IMR-90 (cell line): ENCODE data around the gene NDUFB10. TPM values are rescaled to one million over a fixed set of nuclear protein-coding genes. Genes with fewer than 3 reads are reported as not detected.

Experiments
- ATAC-seq: fragments of 200-7000 bp; cut with Tn5 transposase; 2 replicates; pipeline ENCODE4 v1.9.1; 2020; ENCODE audit warnings: low read depth, mild to moderate bottlenecking, moderate library complexity
- BruUV-seq: library from RNA; stranded (reverse); fragments of 400-500 nt; replicated peaks from 2 replicates; lab custom pipeline; 2021; lab: Mats Ljungman, UMichigan
- CTCF ChIA-PET: fragments of 300-600 bp; formaldehyde crosslinking; extraction: SDS; loops from one replicate; lab custom pipeline; 2021; ENCODE audit warnings: antibody characterized with exemption; lab: Yijun Ruan, JAX
- POLR2A ChIA-PET: fragments of 300-600 bp; sonication (Branson Sonifier 250); formaldehyde crosslinking; loops from one replicate; lab custom pipeline; 2022; ENCODE audit warnings: antibody characterized with exemption; ENCODE audit not compliant: unreplicated experiment; lab: Charles Lee
- DNase-seq: peaks from one replicate; pipeline ENCODE4 v3.0.0; 2013
- H2AFZ ChIP-seq: replicated peaks from 2 replicates; pipeline ENCODE3; 2013; ENCODE audit warnings: low read length, mild to moderate bottlenecking; ENCODE audit not compliant: poor library complexity
- H2AK5ac ChIP-seq: 2 replicates; pipeline ENCODE4 v1.6.1; 2013; ENCODE audit warnings: low read depth, low read length, inconsistent platforms
- H2AK9ac ChIP-seq: replicated peaks from 2 replicates; pipeline ENCODE3; 2013; ENCODE audit warnings: mild to moderate bottlenecking, low read depth, low read length, moderate library complexity; ENCODE audit not compliant: poor library complexity
- H2BK120ac ChIP-seq: 2 replicates; pipeline ENCODE4 v1.6.1; 2013; ENCODE audit warnings: low read depth, low read length, inconsistent platforms
- H2BK15ac ChIP-seq: 3 replicates; pipeline ENCODE4 v1.6.1; 2013; ENCODE audit warnings: low read depth, low read length, inconsistent platforms
- H2BK20ac ChIP-seq: 2 replicates; pipeline ENCODE4 v1.6.1; 2013; ENCODE audit warnings: low read depth, mild to moderate bottlenecking, inconsistent platforms, low read length, moderate library complexity
- H2BK5ac ChIP-seq: 2 replicates; pipeline ENCODE4 v1.6.1; 2013; ENCODE audit warnings: mild to moderate bottlenecking, low read depth, low read length, inconsistent platforms; ENCODE audit not compliant: poor library complexity, severe bottlenecking
- H3K14ac ChIP-seq: replicated peaks from 2 replicates; pipeline ENCODE4 v1.6.1; 2013; ENCODE audit warnings: low read depth, low read length, inconsistent platforms
- H3K18ac ChIP-seq: 2 replicates; pipeline ENCODE4 v1.6.1; 2013; ENCODE audit warnings: low read depth, low read length, control low read depth
- H3K23ac ChIP-seq: 2 replicates; pipeline ENCODE4 v1.6.1; 2013; ENCODE audit warnings: low read depth, low read length, inconsistent platforms
- H3K27ac ChIP-seq: 2 replicates; pipeline ENCODE4 v1.5.1; 2013; ENCODE audit warnings: mild to moderate bottlenecking, control low read depth, low read length; ENCODE audit not compliant: insufficient read depth
- H3K27me3 ChIP-seq: 2 replicates; pipeline ENCODE4 v1.6.1; 2013; ENCODE audit warnings: low read length; ENCODE audit not compliant: control insufficient read depth, insufficient read depth
- H3K36me3 ChIP-seq: 2 replicates; pipeline ENCODE4 v1.6.1; 2013; ENCODE audit warnings: low read length, mixed read lengths; ENCODE audit not compliant: control insufficient read depth, insufficient read depth
- H3K4ac ChIP-seq: 2 replicates; pipeline ENCODE4 v1.6.1; 2013; ENCODE audit warnings: low read depth, low read length, inconsistent platforms
- H3K4me1 ChIP-seq: 2 replicates; pipeline ENCODE4 v1.6.1; 2013; ENCODE audit warnings: low read length, mixed read lengths; ENCODE audit not compliant: control insufficient read depth, insufficient read depth
- H3K4me2 ChIP-seq: 2 replicates; pipeline ENCODE4 v1.6.1; 2013; ENCODE audit warnings: low read depth, mild to moderate bottlenecking, control low read depth, low read length, moderate library complexity
- H3K4me3 ChIP-seq: 2 replicates; pipeline ENCODE4 v1.5.1; 2013; ENCODE audit warnings: low read depth, mild to moderate bottlenecking, control low read depth, low read length, moderate library complexity; ENCODE audit not compliant: insufficient read depth
- H3K56ac ChIP-seq: 2 replicates; pipeline ENCODE4 v1.6.1; 2013; ENCODE audit warnings: low read length, inconsistent platforms; ENCODE audit not compliant: insufficient read depth; ENCODE audit errors: extremely low read depth
- H3K79me1 ChIP-seq, 2 experiments: 2 replicates each; pipeline ENCODE4 v1.6.1; 2013; ENCODE audit warnings: low read length in 2 of 2, inconsistent platforms in 1 of 2, low read depth in 1 of 2
- H3K9ac ChIP-seq: 2 replicates; pipeline ENCODE4 v1.6.1; 2013; ENCODE audit warnings: low read depth, low read length, control low read depth
- H3K9me1 ChIP-seq: 2 replicates; pipeline ENCODE4 v1.6.1; 2013; ENCODE audit warnings: low read length, inconsistent platforms; ENCODE audit not compliant: insufficient read depth
- H3K9me3 ChIP-seq: 2 replicates; pipeline ENCODE4 v1.6.1; 2013; ENCODE audit warnings: low read length; ENCODE audit not compliant: control insufficient read depth, insufficient read depth
- H4K20me1 ChIP-seq: 2 replicates; pipeline ENCODE4 v1.6.1; 2013; ENCODE audit warnings: low read length, inconsistent platforms; ENCODE audit not compliant: insufficient read depth
- H4K5ac ChIP-seq: 2 replicates; pipeline ENCODE4 v1.6.1; 2013; ENCODE audit warnings: mild to moderate bottlenecking, low read depth, low read length, control low read depth
- H4K8ac ChIP-seq, 2 experiments: 2 replicates each; pipeline ENCODE4 v1.6.1; 2013; ENCODE audit warnings: low read depth in 2 of 2, low read length in 2 of 2, control low read depth in 1 of 2, inconsistent platforms in 1 of 2
- H4K91ac ChIP-seq: 2 replicates; pipeline ENCODE4 v1.6.1; 2013; ENCODE audit warnings: low read depth, low read length, inconsistent platforms; ENCODE audit not compliant: insufficient read depth
- CHD1 ChIP-seq: IDR thresholded peaks from 2 replicates; pipeline ENCODE4 v1.6.1; 2012; ENCODE audit warnings: low read depth, low read length, improper control_type of control experiment
- MAZ ChIP-seq: IDR thresholded peaks from 2 replicates; pipeline ENCODE4 v1.6.1; 2012; ENCODE audit warnings: low read depth, mild to moderate bottlenecking, low read length, improper control_type of control experiment, moderate library complexity, borderline replicate concordance
- RAD21 ChIP-seq: IDR thresholded peaks from 2 replicates; pipeline ENCODE4 v1.6.1; 2012; ENCODE audit warnings: low read length, improper control_type of control experiment
- WGBS, 2 experiments: methylation state at CpG; one replicate each; pipeline versions ENCODE4 v1.1.5 to v1.1.7; 2013; ENCODE audit warnings: missing lambda C conversion rate in 2 of 2; ENCODE audit not compliant: insufficient read length in 1 of 2; ENCODE audit errors: extremely low coverage in 2 of 2; 5-methylcytosine and 5-hydroxymethylcytosine counted together
- dilution Hi-C: fragments of 300-500 bp; cut with HindIII; formaldehyde crosslinking; loops from one replicate; pipeline ENCODE4 v1.14.3; 2018; ENCODE audit warnings: low sequenced_read_pairs; ENCODE audit not compliant: unreplicated experiment
- in situ Hi-C: fragments of 300-500 bp; cut with MboI; formaldehyde crosslinking; loops from 3 replicates; pipeline ENCODE4 v1.14.3; 2019; ENCODE audit warnings: low sequenced_read_pairs, inconsistent platforms, mixed read lengths
- intact Hi-C: fragments of 100-400 bp; cut with micrococcal nuclease; formaldehyde crosslinking; loops from 2 replicates; pipeline ENCODE4 v1.10.0; 2022
- polyA plus RNA-seq, 3 experiments: library from polyadenylated mRNA; depleted of rRNA; stranded (reverse); fragments of >200 nt; gene quantifications; 2 replicates each; pipeline ENCODE4 v1.2.3, GENCODE V29; 2012; ENCODE audit warnings: low replicate concordance in 1 of 3
- total RNA-seq: library from RNA; depleted of rRNA; stranded (reverse); fragments of >200 nt; gene quantifications from 2 replicates; pipeline ENCODE4 v1.2.3, GENCODE V29; 2012

NDUFB10 gene
- total and polyA plus RNA-seq, 2 of the 4 experiments (the other 2 are of a cell fraction): 189 to 220 TPM

DNA sequence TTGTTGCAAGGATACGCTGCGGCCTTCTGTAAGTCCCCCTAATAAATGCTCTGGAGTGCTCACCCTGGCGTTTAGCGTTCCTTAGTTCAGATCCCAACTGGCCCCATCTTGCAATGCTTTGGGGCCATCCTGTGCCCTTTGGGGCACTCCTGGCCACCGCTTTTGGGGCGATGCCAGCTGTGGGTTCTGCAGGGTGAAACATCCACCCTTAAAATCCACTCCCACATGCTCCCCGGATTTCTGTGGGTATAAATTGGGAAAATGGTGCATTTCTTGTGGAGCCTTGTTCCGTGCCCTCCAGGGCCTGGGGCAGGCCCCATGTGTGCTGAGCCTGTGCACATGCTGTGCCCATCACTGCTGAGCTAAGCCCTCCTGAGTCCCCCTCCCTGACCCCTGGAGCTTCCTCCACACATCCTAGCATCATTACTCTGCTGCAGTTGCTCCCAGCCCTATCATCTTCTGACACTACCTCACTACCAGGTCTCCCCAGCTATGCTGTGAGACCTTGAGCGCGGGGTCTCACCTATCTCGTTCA is 22.3 kb upstream of the NDUFB10 start:
- Histone ChIP-seq H3K4me1 (peaks cover 1% of the 10 kb centered on the region; the same call in 1 of the 2 replicates), H3K36me3 (peaks cover 23% of the 10 kb centered on the region), H3K9ac (no peak overlapping the region), H2AK5ac (no peak overlapping the region), H4K8ac (no peak overlapping the region), H2AFZ (no peak overlapping the region), H3K4me2 (no peak overlapping the region), H3K14ac (no peak overlapping the region), H3K4ac (no peak overlapping the region), H2AK9ac (no peak overlapping the region), H3K18ac (no peak overlapping the region), H3K27me3 (peaks cover 3% of the 10 kb centered on the region; the same call in 1 of the 2 replicates), H3K27ac (no peak overlapping the region), H4K5ac (no peak overlapping the region), H2BK120ac (no peak overlapping the region), H3K79me1 (peaks cover 5 to 8% of the 10 kb centered on the region in 2 experiments; a peak in 2 of 4 replicates), H3K23ac (no peak overlapping the region), H4K20me1 (no peaks in the 10 kb centered on the region), H4K91ac (no peak overlapping the region), H3K4me3 (no peak overlapping the region), H3K9me3 (no peaks in the 10 kb centered on the region), H3K56ac (no peak overlapping the region), H2BK15ac (no peak overlapping the region), H3K9me1 (no peaks in the 10 kb centered on the region), H2BK5ac (no peak overlapping the region), H2BK20ac (no peak overlapping the region)
- no peak for ATAC-seq
- ChIA-PET CTCF (no interaction called here), POLR2A (no interaction called here)
- no peak for DNase-seq
- in situ Hi-C loops: no loop called here
- no TSS peak for BruUV-seq
- dilution Hi-C loops: no loop called here
- intact Hi-C loops: no loop called here
- no peak for TF ChIP-seq MAZ
- no peak for TF ChIP-seq CHD1
- no peak for TF ChIP-seq RAD21
- WGBS, 2 experiments: no CpG with 5 or more reads among the region's 11 CpGs
